ENCODE measurements around the gene SLC25A29.

The SLC25A29 gene

DNA sequence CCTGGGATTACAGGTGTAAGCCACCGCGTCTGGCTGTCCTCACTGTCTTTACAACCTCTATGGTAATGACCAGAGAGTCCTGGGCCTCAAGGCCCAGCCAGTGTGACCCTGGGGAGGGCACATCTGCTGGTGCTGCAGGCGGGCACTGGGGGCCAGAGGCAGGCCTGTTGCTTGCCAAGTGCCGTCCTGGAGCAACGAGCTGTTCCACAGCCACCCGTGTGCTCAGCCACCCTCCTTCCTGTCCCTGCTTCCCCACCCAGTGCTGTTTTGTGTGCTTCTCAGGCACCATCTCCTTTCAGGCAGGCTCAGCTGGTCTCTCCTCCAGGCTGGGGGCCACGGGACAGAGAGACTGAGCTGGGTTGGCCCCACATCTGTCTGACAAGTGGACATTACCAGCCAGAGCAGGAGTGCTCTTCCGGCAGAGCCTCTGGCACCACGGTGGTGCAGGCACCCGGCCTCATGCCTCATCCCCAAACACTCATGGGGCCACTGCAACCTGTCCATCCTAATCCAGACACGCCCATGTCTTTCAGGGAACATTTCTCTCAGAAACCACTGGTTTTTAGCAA is 25.9 kb upstream of the SLC25A29 start:
- in situ Hi-C loops (cut with MboI; ENCODE audit: low sequenced_read_pairs), result no loop called here

DNA sequence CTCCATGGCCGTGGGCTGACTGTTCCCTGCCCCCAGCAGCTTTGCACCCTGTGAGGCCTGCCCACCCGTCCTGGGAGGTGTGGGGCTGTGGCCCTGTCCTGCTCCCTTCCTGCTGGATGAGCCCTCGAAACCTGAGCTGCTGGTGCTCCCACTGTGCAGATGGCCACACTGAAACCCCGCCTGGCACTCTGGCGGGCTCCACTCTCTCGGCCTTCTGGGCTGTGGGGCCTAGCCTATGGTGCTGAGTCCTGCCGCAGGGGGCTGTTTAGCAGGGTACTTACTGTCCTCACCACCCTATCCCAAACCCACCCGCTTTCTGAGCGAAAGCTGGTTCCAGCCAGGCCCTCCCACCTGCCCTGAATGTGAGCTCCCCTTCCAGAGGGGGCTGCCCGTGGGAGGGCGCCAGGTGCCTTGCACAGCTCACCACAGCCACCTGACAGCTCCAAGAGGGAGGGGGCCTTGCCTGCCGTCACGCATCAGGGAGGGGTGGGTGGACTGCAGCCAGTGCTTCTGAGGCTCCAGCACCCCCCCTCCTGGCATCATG is 24.2 kb upstream of the SLC25A29 start:
- in situ Hi-C loops (cut with MboI; ENCODE audit: low sequenced_read_pairs), result no loop called here

DNA sequence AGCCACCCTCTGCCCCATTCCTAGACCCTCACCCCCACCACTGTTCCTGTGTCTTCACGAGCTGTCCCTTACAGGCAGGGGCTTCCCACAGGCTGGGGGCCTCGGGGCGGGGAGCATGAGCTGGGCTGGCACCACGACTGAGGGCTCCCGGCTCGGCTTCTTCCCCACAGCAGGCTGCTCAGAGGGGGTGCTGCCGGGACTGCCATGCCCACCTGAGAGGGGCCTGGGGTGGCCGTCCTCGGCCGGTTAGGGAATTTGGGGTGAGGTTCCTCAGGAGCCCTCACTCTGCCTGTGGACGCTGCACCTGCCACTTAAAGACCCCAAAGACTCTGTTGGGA is 23.7 kb upstream of the SLC25A29 start:
- in situ Hi-C loops (cut with MboI; ENCODE audit: low sequenced_read_pairs), result no loop called here

DNA sequence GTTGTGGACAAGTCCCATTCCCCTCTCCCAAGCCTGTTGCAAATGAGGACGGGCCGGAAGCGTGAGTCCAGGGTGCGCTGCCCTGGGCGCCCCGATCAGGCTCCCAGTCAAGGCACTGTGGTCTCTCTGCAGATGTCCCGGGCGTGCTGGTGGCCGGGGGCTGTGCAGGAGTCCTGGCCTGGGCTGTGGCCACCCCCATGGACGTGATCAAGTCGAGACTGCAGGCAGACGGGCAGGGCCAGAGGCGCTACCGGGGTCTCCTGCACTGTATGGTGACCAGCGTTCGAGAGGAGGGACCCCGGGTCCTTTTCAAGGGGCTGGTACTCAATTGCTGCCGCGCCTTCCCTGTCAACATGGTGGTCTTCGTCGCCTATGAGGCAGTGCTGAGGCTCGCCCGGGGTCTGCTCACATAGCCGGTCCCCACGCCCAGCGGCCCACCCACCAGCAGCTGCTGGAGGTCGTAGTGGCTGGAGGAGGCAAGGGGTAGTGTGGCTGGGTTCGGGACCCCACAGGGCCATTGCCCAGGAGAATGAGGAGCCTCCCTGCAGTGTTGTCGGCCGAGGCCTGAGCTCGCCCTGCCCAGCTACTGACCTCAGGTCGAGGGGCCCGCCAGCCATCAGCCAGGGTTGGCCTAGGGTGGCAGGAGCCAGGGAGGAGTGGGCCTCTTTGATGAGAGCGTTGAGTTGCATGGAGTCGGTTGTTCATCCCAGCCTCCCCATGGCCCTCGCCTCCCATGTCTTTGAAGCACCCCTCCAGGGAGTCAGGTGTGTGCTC is 23.2 kb upstream of the SLC25A29 start:
- in situ Hi-C loops (cut with MboI; ENCODE audit: low sequenced_read_pairs), result no loop called here

DNA sequence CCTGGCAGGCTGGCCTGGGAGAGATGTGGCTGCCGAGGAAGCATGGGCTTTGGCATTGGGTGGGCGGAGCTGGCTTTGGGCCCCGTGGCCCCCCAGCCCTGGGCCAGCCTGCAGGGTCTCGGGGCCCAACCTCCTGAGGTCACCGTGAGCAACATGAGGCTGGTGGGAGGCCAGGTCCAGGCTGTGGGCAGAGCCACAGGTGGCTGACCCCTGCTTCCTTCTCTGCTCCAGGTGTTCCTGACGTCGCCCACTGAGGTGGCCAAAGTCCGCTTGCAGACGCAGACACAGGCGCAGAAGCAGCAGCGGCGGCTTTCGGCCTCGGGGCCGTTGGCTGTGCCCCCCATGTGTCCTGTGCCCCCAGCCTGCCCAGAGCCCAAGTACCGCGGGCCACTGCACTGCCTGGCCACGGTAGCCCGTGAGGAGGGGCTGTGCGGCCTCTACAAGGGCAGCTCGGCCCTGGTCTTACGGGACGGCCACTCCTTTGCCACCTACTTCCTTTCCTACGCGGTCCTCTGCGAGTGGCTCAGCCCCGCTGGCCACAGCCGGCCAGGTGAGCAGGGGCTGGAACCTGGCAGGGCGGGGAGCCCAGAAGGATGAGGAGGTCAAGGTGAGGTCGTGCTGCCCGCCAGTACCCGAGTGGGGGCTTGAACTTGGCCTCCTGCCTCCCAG is 22.4 kb upstream of the SLC25A29 start:
- in situ Hi-C loops (cut with MboI; ENCODE audit: low sequenced_read_pairs), result no loop called here

DNA sequence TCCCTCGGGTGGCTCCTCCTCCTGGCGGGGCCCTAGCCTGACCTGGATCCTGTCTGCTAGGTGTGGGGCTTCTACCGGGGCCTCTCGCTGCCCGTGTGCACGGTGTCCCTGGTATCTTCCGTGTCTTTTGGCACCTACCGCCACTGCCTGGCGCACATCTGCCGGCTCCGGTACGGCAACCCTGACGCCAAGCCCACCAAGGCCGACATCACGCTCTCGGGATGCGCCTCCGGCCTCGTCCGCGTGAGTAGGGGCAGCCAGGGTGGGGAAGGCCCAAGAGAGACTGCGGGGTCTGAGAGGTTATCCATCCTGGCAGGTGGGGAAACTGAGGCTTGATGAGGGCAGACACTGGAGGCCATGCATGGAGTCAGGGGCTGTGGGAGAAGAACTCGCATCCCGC is 20.9 kb upstream of the SLC25A29 start:
- in situ Hi-C loops (cut with MboI; ENCODE audit: low sequenced_read_pairs), result no loop called here

DNA sequence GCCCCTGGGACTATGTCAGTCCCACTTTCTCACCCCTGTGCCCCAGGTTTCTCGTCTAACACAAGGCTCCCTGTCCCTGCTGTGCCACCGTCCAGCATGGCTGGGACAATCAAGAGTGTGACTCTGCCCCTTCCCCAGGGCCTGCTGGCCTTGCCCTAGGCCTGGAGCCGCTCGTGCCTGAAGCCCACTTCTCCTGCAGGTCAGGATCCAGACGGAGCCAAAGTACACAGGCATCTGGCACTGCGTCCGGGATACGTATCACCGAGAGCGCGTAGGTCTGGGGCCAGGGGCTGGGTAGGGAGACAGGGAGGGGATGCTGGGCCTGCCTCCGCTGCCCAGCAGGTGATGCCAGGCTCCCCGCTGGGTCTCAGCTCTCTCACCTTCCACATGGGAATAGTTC is 19.7 kb upstream of the SLC25A29 start:
- in situ Hi-C loops (cut with MboI; ENCODE audit: low sequenced_read_pairs), result no loop called here

DNA sequence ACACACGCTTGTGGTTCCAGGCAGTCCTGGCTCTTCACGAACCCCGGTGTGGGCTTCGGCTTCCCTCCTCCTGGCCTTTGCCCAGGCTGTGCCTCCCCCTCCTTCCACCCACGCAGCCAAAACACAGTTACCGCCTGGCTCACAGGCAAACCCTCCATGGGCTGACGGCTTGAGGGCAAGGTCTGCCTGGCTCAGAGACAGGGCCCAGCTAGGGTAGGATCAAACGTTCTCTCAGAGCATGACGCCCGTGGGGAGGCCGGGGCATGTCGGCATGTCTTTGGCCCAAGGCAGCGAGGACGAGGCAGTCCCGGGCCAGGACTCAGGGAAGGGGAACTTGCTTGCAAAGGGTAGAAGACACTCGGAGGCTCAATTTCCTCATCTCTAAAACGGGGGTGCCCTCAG is 19.0 kb upstream of the SLC25A29 start:
- in situ Hi-C loops (cut with MboI; ENCODE audit: low sequenced_read_pairs), result no loop called here

DNA sequence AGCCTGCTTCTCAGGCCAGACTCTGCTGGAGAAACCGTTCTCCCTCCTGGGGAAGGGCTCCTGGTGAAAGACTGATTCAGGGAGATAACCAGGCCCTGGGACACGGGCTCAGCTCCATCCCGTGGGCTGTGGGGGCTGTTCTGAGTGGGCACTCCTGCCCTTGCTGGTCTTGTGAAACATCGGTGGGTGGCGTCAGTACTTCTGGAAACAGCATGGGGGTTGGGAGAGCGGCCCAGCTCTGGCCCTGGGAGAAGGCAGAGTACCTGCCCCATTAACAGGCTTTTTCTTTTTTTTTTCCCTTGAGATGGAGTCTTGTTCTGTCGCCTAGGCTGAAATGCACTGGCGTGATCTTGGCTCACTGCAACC is 17.7 kb upstream of the SLC25A29 start:
- in situ Hi-C loops (cut with MboI; ENCODE audit: low sequenced_read_pairs), result no loop called here

DNA sequence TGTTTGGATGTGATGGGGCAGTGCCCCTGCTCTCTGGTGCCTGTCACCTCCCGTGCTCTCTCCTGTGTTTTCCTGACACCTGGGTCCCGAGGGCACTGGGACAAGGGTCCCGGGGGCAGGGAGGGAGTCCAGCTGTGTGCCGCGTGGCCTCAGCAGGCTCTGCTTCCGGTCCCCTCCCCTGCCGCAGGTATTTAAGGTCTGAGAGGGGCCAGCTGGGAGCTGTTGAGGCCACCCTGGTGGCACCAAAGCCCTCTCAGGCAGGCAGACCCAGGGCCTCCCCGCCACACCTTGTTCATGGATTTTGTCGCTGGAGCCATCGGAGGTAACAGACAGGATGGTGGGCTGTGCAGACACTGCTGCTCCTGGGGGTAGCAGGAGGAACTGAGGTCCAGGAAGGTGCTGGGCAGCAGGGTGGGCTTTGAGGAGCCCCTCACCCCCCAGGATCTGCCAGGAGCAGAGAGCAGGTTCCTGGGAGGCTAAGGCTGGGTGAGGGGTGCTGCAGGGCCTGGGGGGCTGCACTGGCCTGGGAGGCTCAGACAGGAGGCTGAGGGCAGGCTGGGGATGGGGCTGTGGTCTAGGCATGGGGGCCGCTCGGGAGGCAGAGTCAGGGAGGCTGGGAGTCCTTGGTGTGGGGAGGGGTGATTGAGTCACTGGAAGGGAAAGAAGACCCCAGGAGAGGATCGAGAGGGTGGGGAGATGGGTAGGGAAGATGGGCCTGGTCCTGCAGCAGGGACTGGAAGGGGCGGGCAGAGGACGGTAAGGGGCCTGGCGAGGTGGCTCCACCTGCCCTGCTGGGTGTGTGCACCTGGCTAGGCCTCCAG is 17.1 kb upstream of the SLC25A29 start, which contains the start of gene SLC25A47:
Gene SLC25A47 (plus strand): TSS at position 219 of the 821 bp plus-strand sequence. CDS start 76 bp downstream, at position 295.
- in situ Hi-C loops (cut with MboI; ENCODE audit: low sequenced_read_pairs), result no loop called here

DNA sequence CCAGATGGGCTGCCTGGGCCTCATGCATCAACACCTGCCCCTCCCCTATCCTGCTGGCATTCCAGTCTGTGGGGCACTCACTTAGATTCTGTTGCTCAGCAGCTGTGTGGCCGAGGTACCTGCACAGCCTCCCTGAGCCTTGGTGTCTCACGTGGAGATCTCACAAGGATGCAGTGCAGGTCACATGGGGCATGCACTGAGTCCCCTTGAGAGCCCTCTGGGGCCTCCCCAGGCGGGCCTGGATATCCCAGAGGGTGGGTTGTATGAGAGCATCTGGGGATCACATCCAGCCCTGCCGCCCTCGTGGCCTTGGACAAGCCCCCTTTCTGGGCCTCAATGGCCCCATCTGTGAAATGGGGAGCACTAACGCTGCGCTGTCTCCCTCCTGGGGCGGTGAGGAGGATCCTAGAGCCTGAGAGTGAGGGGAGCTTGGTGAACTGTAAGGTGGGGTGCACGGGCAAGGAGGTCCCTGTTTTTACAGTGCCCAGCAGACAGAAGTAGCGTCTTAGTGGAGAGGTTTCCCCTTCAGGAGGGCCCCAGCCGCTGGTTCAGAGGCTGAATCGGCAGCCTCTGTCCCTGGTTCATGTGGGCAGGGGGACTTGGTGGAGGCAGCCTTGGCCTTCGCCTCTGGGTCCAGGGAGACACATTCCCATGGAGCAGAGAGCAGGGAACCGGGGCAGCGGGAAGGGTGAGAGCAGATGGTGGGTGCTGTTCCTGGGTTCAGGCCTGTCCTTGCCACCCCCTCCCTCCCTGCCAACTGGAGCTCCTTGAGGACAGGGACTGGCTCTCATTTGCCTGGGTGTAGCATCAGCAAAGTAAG is 16.1 kb upstream of the SLC25A29 start:
- in situ Hi-C loops (cut with MboI; ENCODE audit: low sequenced_read_pairs), result no loop called here

DNA sequence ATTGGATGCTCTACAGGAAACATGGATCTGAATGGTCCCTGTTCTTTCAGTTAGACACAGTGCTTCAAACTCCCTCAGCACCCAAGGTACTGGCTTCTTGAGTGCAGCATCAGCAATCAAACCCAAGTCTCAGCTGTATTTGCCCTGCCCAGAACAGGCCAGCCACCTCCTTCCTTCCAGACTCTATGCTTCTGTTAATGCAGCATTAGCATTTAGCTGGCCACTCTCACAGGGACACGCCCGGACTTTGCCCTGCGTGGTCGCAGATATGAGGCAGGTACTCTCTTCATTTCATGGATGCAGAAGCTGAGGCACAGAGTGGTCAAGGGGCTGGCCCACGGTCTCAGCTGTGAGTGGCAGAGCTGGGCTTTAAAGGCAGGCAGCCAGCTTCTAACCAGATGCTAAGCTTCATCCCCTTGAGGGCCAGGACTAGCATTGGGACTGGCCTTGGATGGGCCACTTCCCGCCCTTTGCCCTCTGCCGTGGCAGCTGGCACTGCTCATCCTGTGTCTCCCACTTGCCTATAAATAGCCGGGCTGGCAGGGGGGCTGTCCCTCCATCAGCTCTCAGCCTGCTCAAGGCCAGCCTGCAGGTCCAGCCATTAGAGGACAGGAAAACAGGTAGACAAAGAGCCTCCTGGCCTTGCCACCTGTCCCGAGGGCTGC is 15.4 kb upstream of the SLC25A29 start:
- in situ Hi-C loops (cut with MboI; ENCODE audit: low sequenced_read_pairs), result no loop called here

DNA sequence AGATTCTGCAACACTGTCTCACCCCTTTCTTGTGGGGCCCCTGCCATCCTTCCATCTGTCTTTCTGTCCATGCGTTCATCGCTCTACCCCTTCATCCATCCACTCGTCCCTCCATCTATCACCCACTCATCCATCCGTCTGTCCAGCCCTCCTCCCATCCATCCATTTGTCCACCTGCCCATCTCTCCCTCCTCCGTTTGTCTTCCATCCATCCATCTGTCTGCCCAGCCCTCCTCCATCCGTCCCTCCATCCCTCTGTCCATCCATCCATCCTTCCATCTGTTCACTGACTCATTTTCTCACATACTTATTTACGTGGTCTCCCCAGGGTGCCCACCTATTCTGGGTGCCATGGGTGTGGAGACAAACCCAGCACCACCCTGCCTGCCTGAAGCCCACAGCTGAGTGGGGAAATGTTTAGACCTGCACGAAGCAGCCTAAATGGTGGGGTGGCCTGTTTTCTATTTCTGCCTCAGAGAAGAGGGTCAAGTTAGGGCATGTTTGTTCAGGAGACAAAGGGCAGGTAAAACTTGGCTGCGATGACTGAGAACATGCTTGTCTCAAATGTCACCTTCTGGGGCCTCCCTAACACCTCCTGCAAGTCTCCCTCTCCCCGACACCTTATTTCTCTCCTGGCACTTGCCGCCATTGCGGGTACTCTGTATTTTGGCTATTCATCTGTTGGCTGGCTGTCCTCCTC is 14.1 kb upstream of the SLC25A29 start:
- in situ Hi-C loops (cut with MboI; ENCODE audit: low sequenced_read_pairs), result no loop called here

DNA sequence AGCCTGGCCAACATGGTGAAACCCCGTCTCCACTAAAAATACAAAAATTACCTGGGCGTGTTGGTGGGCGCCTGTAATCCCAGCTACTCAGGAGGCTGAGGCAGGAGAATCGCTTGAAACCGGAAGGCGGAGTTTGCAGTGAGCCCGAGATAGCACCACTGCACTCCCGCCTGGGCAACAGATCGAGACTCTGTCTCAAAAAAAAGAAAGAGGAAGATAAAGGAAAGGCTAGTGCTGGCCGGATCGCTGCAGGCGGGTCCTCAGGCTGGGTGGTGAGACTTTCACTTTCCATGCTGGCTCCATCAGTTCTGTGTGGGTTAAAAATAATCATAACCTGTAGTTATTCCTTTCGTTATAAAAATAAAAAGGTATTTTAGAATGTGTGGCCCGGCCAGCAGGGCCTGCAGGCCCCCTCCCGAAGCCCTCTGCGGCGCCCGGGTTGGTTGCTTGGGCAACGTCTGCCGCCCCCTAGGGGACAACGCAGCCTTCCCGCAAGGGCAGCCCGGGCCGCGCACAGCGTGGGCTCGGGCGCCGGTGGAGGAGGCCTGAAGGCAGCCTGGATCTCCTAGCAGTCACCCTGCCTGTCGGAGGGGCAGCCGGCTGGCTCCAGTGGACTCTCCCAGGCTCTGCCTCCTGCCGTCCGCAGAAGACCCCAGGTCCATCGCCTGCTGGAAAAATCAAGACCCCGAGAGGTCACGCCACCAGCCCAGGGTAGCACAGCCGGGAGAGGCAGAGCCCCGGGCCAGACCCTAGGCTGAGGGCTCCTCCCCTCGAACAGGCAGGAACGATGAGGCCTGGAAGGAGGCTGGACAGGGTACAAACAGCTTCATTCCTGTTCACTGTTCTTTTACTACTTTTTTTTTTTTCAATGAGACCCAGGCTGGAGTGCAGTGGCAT is 11.9 kb upstream of the SLC25A29 start:
- in situ Hi-C loops (cut with MboI; ENCODE audit: low sequenced_read_pairs), result no loop called here

DNA sequence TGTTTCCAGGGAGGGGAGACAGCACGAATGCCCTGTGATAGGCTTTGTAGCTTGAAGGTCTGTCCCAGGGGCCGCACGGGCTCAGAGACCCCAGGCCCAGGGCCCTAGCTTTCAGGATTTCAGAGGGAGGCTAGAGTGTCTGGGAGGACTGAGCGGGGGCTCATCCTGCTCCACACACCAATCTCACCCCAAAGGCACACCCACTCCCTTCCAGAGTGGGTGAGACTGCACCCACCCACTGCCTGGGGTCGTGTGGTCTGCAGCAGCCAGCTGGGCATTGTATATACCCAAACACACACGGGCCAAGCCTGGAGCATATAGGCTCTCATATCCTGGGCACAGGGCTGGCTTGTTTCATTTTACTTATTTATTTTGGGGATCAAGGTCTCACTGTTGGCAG is 11.1 kb upstream of the SLC25A29 start:
- in situ Hi-C loops (cut with MboI; ENCODE audit: low sequenced_read_pairs), result no loop called here

DNA sequence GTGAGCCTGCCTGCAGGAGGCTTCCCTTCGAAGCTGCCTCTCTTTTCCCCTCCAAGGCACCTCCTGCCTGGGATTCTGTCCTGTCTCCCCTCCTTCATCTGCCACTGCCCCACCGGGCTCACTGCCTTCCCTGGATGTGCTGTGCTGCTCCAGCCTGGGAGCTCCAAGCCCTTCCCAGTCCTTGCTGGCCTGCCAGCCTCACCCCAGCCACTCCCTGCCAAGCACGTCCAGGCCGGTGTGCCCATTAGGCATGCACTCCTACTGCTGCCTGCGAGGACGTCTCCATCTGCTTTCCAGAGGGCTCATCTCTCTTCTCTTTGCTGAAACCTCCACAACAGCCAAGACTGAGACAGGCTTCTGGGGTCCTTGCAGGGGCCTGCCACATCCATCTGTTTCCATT is 8.5 kb upstream of the SLC25A29 start:
- in situ Hi-C loops (cut with MboI; ENCODE audit: low sequenced_read_pairs), result no loop called here

DNA sequence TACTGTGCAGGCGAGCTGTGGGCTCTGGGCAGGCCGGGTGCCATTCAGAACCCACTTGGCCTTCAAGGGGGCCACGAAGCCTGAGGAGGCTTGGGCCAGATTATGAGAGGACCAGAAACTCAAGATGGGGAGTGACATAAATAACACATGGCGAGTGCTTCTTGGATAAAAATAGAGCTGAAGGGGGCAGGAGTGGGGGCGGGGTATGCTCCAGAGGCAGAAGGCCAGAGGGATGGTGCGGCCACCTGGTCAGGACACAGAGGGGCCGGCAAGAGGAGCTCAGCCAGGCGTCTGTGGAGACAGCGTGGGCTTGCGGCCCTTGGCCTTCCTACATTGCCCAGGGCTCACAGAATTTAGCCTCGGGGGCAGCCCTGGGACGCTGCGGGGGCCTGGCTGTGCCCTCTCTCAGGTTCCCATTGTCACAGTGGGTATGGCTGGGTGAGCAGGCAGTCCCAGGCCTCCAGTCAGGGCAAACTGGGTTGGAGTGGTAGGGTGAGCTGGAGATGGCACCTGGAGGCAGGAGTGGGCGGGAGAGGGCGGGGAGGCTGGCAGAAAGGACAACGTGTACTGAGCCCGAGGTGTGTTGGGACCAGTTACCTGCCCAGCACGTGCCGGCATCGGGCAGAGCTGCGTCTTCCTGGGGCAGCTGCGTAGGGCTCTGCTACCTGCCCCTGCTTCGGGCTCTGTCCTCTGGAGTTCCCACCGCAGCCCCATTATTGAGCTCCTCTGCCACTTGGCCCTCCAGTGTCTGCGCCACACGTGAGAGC is 7.4 kb upstream of the SLC25A29 start:
- in situ Hi-C loops (cut with MboI; ENCODE audit: low sequenced_read_pairs), result no loop called here

All from HL-60/S4 treated with phorbol 12-myristate 13-acetate at 8.2 ng/mL for 4 days and 3 days (cell line).